NCI-H2196 treated with DMSO at 0.1 percent for 48 hours (cell line): ENCODE data around the gene PPP6R2.
"Not testable (repeated sequence)": the region's sequence is repeated elsewhere in the genome, so short reads cannot be mapped to it uniquely, and the experiment has no call there.

Source experiments
- DNase-seq: peaks from one replicate; lab custom pipeline; 2025; ENCODE audit not compliant: unreplicated experiment; lab: John Stamatoyannopoulos, UW

Gene PPP6R2

DNA sequence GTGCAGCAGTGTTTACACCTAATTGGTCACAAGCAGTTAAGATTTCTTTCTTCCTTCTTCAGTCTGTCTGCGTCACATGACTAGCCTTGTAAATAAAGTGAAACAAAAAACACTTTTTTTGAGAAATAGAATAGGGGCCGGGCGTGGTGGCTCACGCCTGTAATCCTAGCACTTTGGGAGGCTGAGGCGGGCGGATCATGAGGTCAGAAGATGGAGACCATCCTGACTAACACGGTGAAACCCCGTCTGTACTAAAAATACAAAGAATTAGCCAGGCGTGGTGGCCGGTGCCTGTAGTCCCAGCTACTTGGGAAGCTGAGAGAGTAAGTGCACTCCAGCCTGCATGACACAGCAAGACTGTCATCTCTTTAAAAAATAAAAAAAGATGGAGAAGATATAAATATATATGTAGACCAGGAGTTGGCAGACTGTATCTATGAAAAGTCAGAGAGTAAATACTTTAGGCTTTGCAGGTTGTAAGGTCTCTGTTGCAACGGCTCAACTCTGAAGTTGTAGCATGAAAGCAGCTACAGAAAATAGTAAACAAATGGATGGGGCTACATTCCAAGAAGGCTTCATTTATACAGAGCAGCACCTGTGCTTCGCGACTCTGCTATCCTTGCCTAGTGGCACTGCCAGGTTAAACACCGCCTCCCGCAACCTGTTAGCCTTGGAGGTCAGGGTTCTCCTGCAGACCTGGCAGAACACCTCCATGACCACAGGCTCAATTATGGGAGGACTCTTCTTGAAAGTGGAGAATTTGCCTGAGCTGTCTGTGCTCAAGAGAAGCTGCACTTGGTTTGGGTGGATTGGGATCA is 55.9 kb downstream of the PPP6R2 start:
- DNase-seq = no peak

GRCh38 chr22:50399751-50400331 is 56.7 kb downstream of the PPP6R2 start:
- DNase-seq = peak; percentile 3

DNA sequence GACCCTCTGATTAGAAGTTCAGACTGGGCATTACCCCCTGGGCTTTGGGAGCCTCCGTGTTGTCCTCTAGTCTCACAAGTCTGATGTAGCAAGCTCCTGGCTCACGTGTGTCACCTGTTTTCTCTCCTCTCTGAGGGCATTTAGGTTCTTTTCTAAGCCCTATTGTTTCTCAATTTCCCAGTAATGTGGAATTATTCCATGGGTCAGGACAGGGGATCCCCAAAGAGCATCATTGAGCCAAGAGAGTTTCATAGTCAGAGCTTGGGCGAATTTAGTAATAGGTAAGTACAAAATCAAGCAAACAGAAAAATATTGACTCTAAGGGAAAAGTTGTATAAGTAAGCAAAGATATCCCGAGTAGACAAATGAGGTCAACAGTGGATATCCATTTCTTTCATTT is 57.3 kb downstream of the PPP6R2 start:
- DNase-seq = no peak

DNA sequence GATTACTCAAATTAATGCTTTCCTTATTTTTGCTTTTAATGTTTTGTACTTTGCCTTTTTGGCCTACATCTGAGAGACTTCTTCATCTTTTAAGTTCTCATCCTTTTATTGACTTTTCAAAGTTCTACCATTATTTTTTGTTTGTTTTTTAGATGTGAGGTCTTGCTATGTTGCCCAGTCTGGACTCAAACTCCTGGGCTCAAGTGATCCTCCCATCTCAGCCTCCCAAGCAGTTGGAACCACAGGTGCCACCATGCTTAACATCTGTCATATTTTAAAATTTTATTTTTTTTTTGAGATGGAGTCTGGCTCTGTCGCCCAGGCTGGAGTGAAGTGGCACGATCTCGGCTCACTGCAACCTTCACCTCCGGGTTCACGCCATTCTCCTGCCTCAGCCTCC is 57.8 kb downstream of the PPP6R2 start:
- DNase-seq = no peak

DNA sequence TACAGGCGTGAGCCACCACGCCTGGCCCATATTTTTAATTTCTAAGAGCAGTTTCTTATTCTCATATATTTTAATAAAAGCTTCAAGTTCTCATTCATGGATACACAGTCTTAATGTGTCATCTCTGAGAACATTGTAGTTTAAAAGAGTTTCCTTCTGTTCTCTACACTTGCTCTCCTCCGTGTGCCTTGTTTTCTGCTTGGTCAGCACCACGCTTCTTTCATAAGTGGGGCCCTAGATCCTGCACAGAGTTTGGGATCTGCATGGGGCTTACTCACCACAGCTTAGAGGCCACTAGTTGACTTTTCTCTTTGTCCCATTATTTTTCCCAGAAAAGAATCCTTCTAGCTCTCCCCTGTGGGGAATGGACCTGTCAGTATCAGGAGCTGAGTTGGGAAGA is 58.8 kb downstream of the PPP6R2 start:
- no peak for DNase-seq

DNA sequence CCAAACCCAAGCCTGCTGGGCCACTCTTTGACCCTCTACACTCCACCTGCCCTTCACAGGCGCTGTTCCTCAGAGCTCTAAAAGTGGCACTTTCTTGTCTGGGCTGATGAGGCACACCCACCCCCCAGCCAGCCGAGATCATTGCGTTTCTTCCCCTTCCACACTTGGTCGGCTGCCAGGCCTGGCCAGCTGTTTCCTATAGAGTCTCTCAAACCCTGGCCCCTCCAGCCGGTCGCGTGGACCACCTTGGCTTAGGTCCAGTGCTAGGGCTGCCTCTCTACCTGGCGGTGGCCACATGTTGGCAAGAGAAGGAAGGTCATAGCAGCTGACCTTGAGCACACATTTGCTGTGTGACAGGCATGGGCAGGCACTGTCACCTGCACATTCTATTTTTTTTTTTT is 60.6 kb downstream of the PPP6R2 start:
- DNase-seq = no peak

DNA sequence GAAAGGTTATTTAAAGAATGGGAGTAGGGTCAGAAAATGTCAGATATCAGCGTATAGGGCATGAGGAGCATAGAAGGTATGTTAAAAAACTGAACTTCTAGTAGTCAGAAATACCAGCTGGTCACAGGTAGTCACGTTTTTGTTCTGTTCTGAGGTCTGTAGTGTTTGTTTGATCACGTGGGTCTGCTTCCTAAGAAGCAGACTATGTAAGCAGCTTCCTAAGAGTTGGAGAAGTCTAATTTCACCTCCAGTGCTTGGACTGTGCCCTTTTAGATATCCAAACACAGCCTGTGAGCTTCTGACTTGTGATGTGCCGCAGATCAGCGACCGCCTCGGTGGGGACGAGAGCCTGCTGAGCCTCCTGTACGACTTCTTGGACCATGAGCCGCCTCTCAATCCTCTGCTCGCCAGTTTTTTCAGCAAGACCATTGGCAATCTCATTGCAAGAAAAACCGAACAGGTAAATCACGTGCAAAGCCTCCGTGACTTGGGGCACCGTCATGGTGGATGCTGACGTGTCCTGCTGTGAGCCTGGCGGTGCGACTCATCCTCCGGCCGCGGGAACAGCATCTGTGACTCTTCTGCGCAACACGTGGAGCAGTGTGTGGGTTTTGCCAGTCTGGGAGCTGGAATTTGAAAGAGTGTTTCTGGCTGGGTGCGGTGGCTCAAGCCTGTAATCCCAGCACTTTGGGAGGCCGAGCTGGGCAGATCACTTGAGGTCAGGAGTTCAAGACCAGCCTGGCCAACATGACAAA is 63.5 kb downstream of the PPP6R2 start:
- no peak for DNase-seq

- no peak for DNase-seq
Observed at GRCh38 chr22:50408311-50408710, 65.2 kb downstream of the PPP6R2 start.

- not testable (repeated sequence) for DNase-seq
Observed at GRCh38 chr22:50408954-50409353, 65.8 kb downstream of the PPP6R2 start.

GRCh38 chr22:50414476-50415248 is 71.5 kb downstream of the PPP6R2 start:
- DNase-seq = no peak

- no peak for DNase-seq
Observed at GRCh38 chr22:50415426-50415825, 72.3 kb downstream of the PPP6R2 start.

- no peak for DNase-seq
Observed at GRCh38 chr22:50416996-50417395, 73.9 kb downstream of the PPP6R2 start.

GRCh38 chr22:50417411-50418210 is 74.5 kb downstream of the PPP6R2 start:
- no peak for DNase-seq

- no peak for DNase-seq
Observed at GRCh38 chr22:50418624-50419023, 75.5 kb downstream of the PPP6R2 start.

DNA sequence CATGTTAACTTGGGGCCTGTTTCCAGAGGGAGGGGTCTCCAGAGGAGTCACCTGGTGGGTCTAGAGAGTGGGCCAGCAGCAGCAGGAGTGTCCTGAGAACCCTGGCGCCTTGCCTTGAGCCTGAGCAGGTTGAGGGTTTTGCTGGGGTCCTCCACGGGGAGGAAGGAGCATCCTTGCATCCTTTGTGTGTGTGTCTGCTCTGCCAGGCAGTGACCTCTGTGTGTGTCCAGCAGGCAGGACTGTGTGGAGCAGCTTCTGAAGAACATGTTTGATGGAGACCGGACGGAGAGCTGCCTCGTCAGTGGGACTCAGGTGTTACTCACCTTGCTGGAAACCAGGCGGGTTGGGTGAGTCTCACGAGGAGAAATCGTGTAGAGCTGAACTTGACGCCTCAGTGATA is 76.0 kb downstream of the PPP6R2 start:
- no peak for DNase-seq

DNA sequence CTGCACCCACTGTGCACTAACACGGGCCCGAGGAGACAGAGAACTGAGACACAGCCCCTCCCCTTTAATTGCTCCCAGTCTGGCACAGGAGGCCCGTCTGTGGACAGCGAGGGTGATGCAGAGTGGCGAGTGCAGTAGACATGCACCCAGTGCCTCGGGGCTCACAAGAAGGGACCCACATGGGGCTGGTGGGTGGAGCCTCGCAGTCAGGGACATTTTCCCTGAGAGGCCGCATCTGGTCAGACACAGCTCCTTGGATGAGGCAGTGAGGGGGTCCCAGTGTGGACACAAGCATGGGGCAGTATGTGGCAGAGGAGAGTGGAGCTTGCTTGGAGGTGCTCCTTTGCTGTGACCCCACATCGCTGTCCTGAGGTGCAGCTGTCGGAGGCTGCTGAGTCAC is 76.9 kb downstream of the PPP6R2 start:
- no peak for DNase-seq

- DNase-seq = no peak
Observed at GRCh38 chr22:50420581-50420980, 77.5 kb downstream of the PPP6R2 start.

- no peak for DNase-seq
Observed at GRCh38 chr22:50422046-50422445, 78.9 kb downstream of the PPP6R2 start.

- DNase-seq = no peak
Observed at GRCh38 chr22:50422961-50423815, 80.1 kb downstream of the PPP6R2 start.

DNA sequence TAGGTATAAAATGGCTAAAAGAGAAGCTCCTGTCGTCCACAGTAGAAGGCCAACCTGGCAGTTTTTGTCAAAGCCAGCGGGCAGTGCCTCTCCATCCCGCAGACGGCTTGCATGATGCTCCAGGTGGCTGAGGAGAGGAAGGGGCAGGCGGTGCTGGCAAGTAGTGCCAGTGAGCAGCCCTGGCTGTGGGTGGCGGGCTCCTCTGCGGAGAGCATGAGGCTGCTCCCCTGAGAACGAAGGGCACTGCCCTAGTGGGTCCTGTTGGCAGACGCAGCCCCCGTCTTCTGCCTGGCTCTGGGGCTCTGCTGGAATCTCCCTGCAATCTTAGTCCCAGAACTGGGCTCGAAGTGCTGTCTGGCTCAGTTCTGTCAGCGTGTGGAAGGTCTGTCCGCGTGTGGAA is 80.8 kb downstream of the PPP6R2 start:
- no peak for DNase-seq
